ENCODE measurements around the gene BMPR2.
"Not testable (repeated sequence)": the region's sequence is repeated elsewhere in the genome, so short reads cannot be mapped to it uniquely, and the experiment has no call there.

BMPR2 gene

DNA sequence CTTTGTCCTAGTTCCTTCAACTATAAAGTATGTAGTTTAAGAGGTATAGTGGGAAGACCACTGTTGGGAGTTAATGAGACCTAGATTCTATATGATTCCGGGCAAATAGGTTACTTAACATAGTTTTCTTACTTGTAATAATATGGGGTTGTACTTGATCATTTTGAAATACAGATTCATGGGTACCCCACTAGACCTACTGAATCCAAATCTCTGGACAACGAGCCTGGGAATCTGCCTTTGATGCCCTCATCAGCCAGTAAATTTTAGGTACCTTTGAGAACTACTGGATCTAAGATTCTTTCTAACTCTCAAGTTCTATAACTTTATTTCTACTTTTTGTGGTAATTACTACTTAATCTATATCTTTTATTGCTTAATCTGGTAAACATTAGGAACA, 6.6 kb downstream of the BMPR2 start:
- no peak for DNase-seq (ENCODE audit: low read depth)

DNA sequence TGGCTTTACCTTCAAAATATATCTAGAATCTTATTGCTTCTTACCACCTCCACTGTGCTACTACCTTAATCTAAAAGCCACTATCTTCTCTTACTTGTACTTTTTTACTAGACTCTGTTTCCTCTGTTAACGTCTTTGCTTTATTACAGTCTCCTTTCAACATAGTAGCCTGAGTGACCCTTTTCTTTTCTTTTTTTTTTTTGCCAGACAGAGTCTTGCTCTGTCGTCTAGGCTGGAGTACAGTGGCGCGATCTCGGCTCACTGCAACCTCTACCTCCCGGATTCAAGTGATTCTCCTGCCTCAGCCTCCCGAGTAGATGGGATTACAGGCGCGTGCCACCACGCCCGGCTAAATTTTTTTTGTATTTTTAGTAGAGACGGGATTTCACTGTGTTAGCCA, 10.4 kb downstream of the BMPR2 start:
- not testable (repeated sequence) for DNase-seq (ENCODE audit: low read depth)

DNA sequence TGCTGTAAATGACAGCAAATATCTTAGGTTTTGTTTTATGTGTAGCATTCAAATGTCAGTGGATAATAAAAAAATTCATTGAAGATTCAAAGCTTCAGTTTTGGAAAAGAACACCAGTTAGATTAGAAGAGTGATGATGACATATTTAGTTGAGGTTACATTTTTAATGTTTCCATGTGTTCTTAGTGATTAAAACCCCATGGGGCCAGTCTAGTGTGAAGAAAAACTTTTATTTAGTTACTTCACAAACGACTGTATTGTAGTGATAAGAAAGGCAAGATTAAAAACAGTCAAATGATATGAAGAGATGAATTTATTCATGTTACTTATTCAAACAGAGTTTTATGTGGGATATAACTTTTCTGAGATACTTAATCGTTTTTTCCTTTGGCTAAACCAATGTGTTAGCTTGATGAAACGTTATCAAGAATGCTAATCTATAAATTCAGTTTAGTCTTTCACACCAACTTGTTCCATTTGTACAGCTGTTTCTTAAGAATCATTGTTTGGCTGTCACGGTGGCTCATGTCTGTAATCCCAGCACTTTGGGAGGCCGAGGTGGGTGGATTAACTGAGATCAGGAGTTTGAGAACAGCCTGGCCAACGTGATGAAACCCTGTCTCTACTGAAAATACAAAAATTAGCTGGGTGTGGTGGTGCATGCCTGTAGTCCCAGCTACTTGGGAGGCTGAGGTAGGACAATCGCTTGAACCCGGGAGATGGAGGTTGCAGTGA, 11.6 kb downstream of the BMPR2 start:
- no peak for DNase-seq (ENCODE audit: low read depth)

DNA sequence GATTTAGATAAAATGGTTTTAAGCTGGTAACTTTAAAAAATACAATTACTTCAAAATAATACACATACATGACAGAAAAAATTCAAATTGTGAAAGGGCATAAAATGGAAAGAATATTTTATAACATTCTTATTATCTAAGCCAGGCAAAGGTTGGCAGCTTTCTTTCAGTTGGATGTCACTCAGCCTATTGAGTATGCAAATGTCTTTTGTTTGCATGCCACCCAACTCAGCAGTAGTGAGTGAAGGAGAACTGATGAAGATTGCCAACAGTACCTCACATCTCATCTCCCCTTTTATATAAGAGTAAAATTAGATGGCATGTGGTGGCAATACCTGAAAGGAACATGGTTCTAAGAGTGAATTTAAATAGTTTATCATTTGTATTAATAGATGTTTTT, 24.8 kb downstream of the BMPR2 start:
- DNase-seq (ENCODE audit: low read depth): no peak

DNA sequence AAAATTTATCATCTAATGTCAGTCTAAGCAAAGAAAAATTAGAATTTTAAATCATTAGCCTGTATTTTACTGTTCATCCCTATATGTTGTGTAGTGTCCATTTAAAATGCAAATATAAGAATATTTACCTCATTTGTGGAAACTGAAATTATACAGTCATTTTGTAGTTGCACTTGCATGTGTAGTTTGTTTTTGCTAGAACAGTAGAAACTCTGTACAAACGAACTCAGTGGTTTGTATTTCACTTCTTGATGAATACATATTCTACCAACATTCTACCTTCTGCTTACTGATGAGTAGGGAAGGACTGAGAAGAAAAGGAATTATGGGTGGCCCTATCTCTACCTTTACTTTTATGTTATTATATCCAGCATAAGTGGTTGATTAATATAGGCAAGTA, 29.7 kb downstream of the BMPR2 start:
- DNase-seq (ENCODE audit: low read depth): no peak

DNA sequence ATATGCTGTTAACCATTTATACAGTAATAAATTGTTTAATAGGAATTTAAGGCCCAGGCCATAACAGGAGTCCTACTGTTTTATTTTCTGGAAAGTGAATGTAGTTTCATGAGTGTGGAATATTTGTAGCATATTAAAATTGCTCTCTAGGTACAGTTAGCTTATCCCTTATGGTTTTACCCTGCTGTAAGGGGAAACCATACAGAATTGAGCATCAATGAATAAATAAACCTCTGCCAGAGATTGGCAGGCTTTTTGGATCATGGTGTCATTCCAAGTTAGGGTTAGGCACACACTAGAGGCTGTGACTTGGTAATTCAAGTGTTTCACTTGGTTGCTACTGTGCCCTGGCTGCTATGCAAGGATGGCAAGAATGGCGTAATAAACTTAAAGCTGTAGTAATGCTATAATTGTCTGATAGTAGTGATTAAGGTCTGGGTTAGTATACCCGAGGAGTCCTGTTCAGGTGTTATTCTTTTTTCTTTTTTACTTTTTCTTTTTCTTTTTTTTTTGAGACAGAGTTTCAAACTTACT, 30.4 kb downstream of the BMPR2 start:
- no peak for DNase-seq (ENCODE audit: low read depth)

DNA sequence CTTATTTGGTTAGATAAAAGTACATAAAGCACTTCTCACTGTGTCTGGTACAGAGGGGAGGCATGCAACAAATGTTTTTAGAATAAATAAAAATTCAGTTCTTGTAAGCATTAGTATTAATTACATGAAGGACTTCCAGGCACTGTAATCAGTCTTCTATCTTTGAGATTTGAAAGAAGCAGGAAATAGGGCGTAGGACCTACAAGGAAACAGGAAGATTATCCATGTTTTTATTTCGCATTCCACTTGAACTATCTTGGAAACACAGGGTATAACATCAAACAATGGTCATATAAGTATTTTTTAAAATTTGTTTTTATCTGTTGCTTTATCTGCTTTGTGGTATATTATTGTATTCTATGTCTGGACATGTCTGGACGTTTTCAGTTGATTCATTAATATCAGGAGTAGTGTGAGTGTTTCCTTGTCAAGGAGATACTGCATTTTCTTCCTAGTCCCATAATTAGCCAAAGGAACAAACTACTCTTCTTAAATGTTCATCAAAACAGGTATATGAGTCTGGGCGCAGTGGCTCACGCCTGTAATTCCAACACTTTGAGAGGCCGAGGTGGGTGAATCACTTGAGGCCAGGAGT, 32.5 kb downstream of the BMPR2 start:
- no peak for DNase-seq (ENCODE audit: low read depth)

DNA sequence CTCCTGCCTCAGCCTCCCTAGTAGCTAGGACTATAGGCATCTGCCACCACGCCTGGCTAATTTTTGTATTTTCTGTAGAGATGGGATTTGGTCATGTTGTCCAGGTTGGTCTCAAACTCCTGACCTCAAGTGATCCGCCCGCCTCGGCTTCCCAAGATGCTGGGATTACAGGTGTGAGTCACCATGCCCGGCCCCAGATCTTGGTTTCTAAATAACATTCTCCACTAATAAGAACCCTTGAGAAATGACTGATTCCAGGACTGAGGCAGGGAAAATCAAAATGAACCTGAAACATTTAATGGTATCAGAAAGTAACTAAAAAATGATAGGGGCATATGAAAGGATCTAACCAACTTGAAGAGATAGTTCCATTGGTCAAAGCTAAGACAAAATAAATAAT, 34.0 kb downstream of the BMPR2 start:
- no peak for DNase-seq (ENCODE audit: low read depth)

DNA sequence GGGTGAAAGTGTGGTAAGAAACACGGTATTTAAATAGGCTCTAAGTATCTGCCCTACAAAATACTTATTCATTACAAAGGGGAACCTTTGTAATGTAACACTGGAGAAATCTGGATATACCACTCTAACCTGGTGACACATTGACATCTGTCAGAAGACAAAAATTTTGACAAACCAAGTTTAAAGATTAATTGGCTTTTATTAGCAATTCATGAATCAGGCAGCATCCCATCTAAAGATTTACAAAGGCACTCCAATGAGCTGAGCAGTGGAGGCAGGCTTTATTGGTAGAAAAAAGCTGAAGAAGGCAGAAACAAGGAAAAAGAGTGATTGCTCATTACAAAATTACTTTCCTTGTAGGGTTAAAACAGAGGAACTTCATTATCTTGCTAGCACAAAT, 35.0 kb downstream of the BMPR2 start:
- DNase-seq (ENCODE audit: low read depth): no peak

DNA sequence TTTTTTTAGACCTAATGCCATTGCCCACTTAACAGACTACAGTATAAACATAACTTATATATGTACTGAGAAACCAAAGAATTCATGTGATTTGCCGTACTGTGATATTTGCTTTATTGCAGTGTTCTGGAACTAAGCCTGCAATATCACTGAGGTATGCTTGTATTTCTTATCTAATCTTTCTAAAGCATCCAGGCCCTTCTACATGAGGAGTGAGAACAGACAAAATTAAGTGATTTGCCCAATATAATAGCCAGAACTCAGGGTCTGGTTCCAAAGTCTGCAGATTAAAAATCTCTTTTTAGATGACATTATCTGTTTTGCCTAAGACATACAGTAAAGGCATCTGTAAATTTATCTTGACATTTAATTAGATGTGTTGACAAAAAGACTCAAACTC, 41.9 kb downstream of the BMPR2 start:
- no peak for DNase-seq (ENCODE audit: low read depth)

DNA sequence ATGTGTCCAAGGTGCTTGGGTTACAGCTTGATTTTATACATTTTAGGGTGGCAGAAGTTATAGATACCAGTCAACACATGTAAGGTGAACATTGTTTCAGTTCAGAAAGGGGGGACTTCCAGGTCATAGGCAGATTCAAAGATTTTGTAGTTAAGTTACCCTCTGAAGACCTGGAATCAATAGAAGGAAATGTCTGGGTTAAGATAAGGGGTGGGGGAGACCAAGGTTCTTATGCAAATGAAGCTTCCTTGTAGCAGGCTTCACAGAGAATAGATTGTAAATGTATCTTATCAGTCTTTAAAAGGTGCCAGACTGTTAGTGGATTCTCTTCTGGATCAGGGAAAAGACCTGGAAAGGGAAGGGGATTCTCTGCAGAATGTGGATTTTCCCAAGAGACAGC, 42.4 kb downstream of the BMPR2 start:
- no peak for DNase-seq (ENCODE audit: low read depth)

DNA sequence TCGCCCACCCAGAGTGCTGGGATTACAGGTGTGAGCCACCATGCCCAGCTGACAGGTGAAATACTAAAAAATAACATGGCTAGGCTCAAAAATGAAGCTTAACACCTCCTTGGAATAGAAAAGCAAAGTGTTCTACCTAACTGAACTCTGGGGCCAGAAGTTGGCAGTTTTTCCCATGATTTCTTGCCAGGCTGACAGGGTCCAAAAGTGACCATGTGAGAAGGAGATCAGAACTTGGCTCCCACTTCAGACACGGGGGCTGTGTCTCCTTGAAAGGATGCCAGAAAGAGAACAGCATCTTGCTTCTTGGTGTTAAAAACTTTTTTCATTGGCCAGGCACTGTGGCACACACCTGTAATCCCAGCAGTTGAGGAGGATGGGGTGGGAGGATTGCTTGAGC, 47.0 kb downstream of the BMPR2 start:
- no peak for DNase-seq (ENCODE audit: low read depth)

DNA sequence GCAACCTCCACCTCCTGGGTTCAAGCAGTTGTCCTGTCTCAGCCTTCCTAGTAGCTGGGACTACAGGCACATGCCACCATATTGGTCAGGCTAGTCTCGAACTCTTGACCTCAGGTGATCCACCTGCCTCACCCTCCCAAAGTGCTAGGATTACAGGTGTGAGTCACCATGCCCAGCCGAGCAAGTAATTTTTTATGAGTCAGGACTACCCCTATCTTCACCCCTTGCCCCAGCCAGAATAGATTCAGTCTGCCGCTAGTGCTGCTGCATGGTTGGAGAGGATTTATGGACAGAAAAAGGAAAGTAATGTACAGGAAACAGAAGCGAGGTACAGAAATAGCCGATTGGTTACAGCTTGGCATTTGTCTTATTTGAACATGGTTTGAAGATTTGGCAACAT, 48.9 kb downstream of the BMPR2 start:
- DNase-seq (ENCODE audit: low read depth): no peak

DNA sequence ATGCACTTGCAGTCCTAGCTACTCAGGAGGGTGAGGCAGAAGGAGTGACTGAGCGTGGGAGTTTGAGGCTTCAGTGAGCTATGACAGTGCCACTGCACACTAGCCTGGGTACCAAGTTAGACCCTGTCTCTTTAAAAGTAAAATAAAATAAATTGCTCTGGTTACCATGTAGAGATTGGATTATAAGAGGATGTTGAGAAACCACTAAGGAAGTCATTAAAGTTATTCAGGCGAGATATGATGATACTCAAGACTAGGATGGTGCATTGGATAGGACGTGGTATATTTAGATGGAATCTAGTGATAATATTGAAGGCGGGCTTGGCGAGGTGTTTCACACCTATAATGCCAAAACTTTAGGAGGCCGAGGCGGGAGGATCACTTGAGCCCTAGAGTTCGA, 50.6 kb downstream of the BMPR2 start:
- DNase-seq (ENCODE audit: low read depth): no peak

DNA sequence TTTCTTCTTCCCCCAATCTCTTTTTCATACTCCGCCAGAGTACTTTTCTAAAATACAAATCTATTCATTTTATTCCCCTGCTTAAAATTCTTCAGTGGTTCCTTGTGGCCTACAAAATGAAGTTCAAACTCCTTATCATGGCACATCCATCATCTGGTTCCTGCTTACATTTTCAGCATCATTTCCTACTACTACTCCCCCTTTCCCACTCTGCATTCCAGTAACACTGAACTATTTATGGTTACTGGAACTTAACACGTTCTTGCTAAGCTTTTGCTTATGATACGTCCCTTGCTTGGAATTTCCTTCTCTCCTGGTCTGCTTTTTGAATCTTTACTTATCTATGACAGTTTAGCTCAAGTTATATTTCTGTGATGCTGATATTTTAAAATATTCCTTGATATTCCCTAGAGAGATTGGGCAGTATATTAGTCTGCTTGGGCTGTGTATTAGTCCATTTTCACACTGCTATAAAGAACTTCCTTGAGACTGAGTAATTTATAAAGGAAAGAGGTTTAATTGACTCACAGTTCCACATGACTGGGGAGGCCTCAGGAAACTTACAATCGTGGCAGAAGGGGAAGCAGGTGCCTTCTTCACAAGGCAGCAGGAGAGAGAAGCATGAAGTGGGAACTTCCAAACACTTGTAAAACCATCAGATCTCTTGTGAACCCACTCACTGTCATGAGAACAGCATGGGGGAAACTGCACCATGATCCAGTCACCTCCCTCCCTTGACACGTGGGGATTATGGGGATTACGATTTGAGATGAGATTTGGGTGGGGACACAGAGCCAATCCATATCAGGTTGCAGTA, 53.2 kb downstream of the BMPR2 start:
- no peak for DNase-seq (ENCODE audit: low read depth)

DNA sequence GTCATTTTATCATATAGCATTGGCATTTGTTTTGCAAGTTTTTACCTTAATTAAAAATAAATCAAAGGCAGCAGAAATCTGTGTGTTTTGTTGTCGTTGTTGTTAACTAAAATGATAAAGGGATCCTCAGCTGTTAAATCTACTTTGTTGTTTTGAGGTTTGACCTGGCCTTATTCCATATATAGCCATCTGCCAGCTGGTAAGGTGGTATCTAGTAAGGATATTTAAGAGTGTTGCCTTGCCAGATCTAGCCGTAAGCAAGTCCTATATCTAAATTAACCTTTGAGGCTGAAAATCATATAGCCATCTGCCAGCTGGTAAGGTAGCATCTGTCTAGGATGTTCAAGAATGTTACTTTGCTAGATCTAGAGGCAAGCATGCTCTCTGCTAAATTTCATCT, 56.6 kb downstream of the BMPR2 start:
- DNase-seq (ENCODE audit: low read depth): no peak

DNA sequence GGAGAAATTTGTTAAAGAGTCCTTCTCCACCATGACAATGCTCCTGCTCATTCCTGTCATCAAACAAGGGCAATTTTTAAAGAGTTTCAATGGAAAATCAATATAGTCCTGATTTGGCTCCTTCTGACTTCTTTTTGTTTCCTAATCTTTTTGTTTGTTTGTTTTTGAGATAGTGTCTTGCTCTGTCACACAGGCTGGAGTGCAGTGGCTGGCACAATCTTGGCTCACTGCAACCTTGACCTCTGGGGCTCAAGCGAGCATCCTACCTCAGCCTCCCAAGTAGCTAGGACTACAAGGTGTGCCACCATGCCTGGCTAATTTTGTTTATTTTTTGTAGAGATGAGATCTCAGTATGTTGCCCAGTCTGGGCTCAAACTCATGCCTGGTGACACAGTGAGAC, 58.3 kb downstream of the BMPR2 start:
- no peak for DNase-seq (ENCODE audit: low read depth)

DNA sequence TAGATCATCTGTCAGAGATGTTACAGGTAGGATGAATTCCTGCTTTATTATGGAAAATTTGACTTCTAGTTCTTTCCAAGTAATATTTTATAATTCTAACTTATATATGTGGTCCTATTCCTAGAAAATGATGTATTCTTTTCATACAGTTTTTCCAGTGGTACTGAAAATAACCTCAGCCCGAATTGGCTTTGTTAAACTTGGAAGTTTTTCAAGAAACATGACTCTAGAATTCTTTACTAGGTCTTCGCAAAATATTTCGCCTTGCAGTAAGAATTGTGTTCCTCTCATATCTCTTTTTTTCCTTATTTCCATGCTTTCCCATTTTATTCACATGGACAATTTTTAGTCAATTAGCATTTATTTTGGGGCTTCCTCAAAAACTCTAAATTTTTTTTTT, 60.5 kb downstream of the BMPR2 start:
- no peak for DNase-seq (ENCODE audit: low read depth)

DNA sequence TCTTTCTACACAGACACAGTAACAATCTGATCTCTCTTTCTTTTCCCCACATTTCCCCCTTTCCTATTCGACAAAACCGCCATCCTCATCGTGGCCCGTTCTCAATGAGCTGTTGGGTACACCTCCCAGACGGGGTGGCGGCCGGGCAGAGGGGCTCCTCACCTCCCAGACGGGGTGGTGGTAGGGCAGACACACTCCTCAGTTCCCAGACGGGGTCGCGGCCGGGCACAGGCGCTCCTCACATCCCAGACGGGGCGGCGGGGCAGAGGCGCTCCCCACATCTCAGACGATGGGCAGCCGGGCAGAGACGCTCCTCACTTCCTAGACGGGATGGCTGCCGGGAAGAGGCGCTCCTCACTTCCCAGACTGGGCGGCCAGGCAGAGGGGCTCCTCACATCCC, 64.0 kb downstream of the BMPR2 start:
- not testable (repeated sequence) for DNase-seq (ENCODE audit: low read depth)

DNA sequence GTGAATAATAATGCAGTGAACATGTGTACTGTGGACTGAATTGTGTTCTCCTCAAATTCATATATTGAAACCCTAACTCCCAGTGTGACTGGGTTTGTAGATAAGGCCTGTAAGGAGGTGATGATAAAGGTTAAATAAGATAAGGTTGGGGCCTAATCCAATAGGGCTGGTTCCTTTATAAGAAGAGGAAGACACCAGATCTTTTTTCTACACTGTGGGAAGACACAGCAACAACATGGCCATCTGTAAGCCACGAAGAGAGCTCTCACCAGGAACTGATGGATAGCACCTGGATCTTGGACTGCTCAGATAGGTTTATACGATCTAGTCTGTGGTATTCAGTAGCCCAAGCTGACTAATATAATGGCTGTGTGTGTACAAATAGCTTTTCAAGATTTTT, 66.8 kb downstream of the BMPR2 start:
- no peak for DNase-seq (ENCODE audit: low read depth)

DNA sequence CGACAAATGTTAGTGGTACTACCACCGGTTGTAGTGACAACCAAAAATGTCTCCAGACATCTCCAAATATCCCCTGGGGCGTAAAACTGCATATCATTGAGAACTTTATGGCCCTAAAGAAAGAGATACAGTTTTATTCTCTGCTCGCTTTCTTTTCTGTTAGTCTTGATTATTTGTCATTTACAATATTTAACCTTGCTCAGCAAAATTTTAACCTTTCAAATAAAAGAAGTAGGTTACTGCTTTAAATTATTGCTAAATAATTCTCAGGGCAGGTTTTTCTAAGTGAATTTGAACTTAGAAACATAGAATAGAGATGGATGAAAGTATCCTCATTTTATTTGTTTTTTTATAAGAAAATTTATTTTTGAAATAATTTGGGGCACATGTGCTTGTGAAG, 67.9 kb downstream of the BMPR2 start:
- DNase-seq (ENCODE audit: low read depth): no peak

DNA sequence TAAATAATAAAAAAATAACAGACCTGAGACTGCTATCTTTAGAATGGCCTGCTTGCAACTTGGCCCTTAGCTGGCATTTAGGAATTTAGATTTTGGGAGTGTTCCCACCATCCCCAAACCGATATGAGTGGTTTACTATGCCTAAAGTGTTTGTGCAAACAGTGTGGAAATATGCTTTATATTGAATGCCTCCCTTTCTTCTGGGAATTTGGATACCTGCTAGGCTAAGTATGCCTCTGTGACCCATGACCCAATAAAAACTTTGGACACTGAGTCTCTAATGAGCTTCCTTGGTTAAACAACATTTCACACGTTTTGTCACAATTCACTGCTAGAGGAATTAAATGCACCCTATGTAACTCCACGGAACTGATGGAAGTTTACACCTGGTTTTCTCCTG, 73.2 kb downstream of the BMPR2 start:
- no peak for DNase-seq (ENCODE audit: low read depth)

DNA sequence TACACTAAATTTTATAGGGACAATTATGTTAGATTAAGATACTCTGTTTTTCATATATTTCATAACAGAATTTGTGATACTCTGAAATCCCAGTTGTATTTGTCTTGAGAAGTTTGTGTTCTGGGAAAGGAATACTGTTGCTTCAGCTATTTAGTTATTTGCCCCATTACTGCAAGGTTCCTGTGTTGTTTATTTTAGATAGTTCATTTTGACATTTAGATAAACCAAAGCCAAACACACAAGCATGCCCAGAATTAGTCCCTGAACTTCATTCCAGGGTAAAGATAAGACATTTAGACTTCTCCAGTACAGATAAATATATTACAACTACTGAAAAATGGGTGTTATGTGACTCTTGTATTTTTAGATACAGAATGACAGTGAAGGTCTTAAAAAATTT, 74.7 kb downstream of the BMPR2 start:
- DNase-seq (ENCODE audit: low read depth): no peak

All from stimulated activated CD8-positive, alpha-beta memory T cell treated with anti-CD3 and anti-CD28 coated beads, Interleukin-4, amount 100 ng/mL, for 24 hours (primary cell).